HG03432 (cell line): ENCODE measurements around the gene PRKACA.
A peak's percentile ranks its signal among the peaks of the same experiment; 100 is the strongest.

Source experiments
- ATAC-seq: cut with Tn5 transposase; IDR thresholded peaks from one replicate; pipeline ENCODE4 v1.9.1; 2021; ENCODE audit warnings: mild to moderate bottlenecking, moderate library complexity; ENCODE audit not compliant: unreplicated experiment

The PRKACA gene

GRCh38 chr19:14118165-14119051, 846 bp upstream of the PRKACA start:
- ATAC-seq: peak; percentile 29

GRCh38 chr19:14116918-14117578, 514 bp downstream of the PRKACA start:
- peak; percentile 17 for ATAC-seq

- no peak for ATAC-seq
These were observed 1.0 kb downstream of the PRKACA start for GRCh38 chr19:14116525-14116917.

- no peak for ATAC-seq
These were observed 1.8 kb downstream of the PRKACA start for GRCh38 chr19:14115756-14116155.

GRCh38 chr19:14114854-14115253, 2.7 kb downstream of the PRKACA start:
- no peak for ATAC-seq

GRCh38 chr19:14114439-14114838, 3.1 kb downstream of the PRKACA start:
- ATAC-seq: no peak

- ATAC-seq: no peak
These were observed 3.7 kb downstream of the PRKACA start for GRCh38 chr19:14113762-14114414.

GRCh38 chr19:14112809-14113385, 4.7 kb downstream of the PRKACA start:
- ATAC-seq: no peak

- no peak for ATAC-seq
These were observed 5.3 kb downstream of the PRKACA start for GRCh38 chr19:14112051-14112808.

- no peak for ATAC-seq
These were observed 6.1 kb downstream of the PRKACA start for GRCh38 chr19:14111486-14111885.

- no peak for ATAC-seq
These were observed 6.9 kb downstream of the PRKACA start for GRCh38 chr19:14110650-14111049.

GRCh38 chr19:14107581-14108461, 9.7 kb downstream of the PRKACA start:
- no peak for ATAC-seq

- no peak for ATAC-seq
These were observed 10.7 kb downstream of the PRKACA start for GRCh38 chr19:14106840-14107239.

GRCh38 chr19:14105680-14106079, 11.9 kb downstream of the PRKACA start:
- no peak for ATAC-seq

GRCh38 chr19:14103310-14103709, 14.3 kb downstream of the PRKACA start:
- no peak for ATAC-seq

- no peak for ATAC-seq
These were observed 14.8 kb downstream of the PRKACA start for GRCh38 chr19:14102756-14103155.

GRCh38 chr19:14102102-14102696, 15.4 kb downstream of the PRKACA start:
- no peak for ATAC-seq

GRCh38 chr19:14101003-14101545, 16.5 kb downstream of the PRKACA start:
- no peak for ATAC-seq
